Lower leg skin (tissue), 4 donors: ENCODE measurements around the gene DGKQ. TPM values are rescaled to one million over a fixed set of nuclear protein-coding genes. Genes with fewer than 3 reads are reported as not detected.

ENCODE experiments used
- DNase-seq, 2 donors: peaks; one replicate each; pipeline ENCODE4 v3.0.0-alpha.2; 2019; ENCODE audit warnings: low spot score in 2 of 2
- H3K4me3 ChIP-seq: fragments of 200-600 bp; sonication (generic); 2 replicates; pipeline ENCODE4 v1.5.1; 2017; ENCODE audit warnings: mild to moderate bottlenecking, low read depth; ENCODE audit not compliant: poor library complexity, severe bottlenecking
- POLR2A ChIP-seq, 2 donors: fragments of 450-650 bp; IDR thresholded peaks; one replicate each; pipeline ENCODE4 v1.6.1; 2016 to 2017; ENCODE audit warnings: antibody characterized with exemption in 2 of 2, mild to moderate bottlenecking in 1 of 2, moderate library complexity in 1 of 2
- WGBS, 2 donors: methylation state at CpG; one replicate each; pipeline ENCODE4 v1.1.5; 2018; 5-methylcytosine and 5-hydroxymethylcytosine counted together
- intact Hi-C: fragments of 100-400 bp; cut with DNase I; formaldehyde crosslinking; loops from one replicate; pipeline ENCODE4 v1.15.0; 2023; ENCODE audit warnings: low total_unique reads
- total RNA-seq, 4 donors: library from RNA; depleted of rRNA; stranded (reverse); fragments of >200 nt; gene quantifications; one replicate each; pipeline ENCODE4 v1.1.0, GENCODE V29; 2016
- TF ChIP-seq, protein P1 (sequence below), 3 donors: fragments of 450-650 bp; IDR thresholded peaks; one replicate each; pipeline ENCODE4 v1.5.1; 2016; ENCODE audit warnings: antibody characterized with exemption in 3 of 3, mild to moderate bottlenecking in 3 of 3, moderate library complexity in 2 of 3

DGKQ gene
- total RNA-seq, 4 donors from 2014 or later: 18.4 to 30.7 (median 22.4) TPM

DNA sequence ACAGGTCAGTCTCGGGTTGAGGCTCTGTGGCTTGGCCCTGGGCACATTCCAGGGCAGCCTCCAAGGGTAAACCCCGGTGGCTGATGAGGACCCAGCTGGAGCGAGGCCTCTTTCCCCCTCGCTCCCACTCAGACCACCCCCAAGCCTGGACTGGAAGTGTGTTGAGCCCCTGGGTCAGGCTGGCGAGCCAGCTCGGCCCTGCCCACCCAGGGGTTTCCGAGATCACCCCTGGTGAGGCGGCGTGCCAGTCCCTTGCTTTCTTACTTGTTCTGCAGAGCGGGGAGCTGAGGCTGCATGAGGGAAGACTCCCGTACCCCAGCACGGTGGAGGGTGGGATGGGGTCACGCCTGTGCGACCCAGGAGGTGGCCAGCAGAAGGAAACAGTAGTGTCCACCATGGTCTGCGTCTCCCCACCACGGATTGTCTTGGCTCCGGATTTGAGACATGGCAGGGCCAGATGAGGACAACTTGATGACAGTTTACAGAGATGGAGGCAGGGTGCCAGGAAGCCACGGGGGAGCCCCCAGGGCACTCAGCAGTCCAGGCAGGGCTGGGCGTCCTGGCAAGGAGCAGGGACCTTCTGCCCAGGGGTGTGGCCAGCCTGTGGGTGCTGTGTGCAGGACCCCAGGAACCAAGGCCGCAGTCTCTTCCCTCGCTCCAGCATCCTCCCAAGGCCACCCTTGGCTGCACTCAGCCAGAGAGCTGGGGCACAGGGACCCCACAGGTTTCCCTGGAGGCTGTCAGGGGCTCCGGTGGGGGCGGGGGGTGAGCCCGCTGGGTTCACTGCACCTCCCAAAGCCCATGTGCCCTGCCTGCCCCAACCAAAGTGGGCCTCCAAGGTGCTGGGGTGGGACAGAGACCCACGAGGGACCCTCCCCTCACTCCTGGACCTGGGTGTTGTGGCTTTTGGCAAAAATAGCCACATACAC is 31.5 kb upstream of the DGKQ start:
- no peak overlapping the region for H3K4me3 ChIP-seq
- intact Hi-C loops: no loop called here
- 73 to 79% methylated on average over 20 to 25 of the region's 25 CpGs for WGBS, 2 donors
- TF ChIP-seq POLR2A (IDR thresholded peaks at IDR 0.05): no peak
- TF ChIP-seq, protein P1, sequence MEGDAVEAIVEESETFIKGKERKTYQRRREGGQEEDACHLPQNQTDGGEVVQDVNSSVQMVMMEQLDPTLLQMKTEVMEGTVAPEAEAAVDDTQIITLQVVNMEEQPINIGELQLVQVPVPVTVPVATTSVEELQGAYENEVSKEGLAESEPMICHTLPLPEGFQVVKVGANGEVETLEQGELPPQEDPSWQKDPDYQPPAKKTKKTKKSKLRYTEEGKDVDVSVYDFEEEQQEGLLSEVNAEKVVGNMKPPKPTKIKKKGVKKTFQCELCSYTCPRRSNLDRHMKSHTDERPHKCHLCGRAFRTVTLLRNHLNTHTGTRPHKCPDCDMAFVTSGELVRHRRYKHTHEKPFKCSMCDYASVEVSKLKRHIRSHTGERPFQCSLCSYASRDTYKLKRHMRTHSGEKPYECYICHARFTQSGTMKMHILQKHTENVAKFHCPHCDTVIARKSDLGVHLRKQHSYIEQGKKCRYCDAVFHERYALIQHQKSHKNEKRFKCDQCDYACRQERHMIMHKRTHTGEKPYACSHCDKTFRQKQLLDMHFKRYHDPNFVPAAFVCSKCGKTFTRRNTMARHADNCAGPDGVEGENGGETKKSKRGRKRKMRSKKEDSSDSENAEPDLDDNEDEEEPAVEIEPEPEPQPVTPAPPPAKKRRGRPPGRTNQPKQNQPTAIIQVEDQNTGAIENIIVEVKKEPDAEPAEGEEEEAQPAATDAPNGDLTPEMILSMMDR (IDR thresholded peaks at IDR 0.05): no peak
- DNase-seq: no peak

DNA sequence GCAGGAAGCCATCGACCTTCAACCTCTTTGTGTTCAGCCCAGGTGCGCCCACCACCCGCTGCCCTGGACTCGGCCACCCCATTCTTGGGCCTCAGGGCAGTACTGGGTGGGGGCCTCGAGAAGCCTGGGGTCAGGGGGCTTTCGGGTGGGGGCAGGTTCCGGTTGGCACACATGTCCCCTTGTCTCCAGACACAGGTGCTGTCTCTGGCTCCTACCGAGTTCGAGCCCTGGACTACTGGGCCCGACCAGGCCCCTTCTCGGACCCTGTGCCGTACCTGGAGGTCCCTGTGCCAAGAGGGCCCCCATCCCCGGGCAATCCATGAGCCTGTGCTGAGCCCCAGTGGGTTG is 30.7 kb upstream of the DGKQ start:
- intact Hi-C loops: no loop called here
- no peak for DNase-seq
- WGBS, 2 donors: 70 to 85% methylated on average over 12 to 13 of the region's 13 CpGs

DNA sequence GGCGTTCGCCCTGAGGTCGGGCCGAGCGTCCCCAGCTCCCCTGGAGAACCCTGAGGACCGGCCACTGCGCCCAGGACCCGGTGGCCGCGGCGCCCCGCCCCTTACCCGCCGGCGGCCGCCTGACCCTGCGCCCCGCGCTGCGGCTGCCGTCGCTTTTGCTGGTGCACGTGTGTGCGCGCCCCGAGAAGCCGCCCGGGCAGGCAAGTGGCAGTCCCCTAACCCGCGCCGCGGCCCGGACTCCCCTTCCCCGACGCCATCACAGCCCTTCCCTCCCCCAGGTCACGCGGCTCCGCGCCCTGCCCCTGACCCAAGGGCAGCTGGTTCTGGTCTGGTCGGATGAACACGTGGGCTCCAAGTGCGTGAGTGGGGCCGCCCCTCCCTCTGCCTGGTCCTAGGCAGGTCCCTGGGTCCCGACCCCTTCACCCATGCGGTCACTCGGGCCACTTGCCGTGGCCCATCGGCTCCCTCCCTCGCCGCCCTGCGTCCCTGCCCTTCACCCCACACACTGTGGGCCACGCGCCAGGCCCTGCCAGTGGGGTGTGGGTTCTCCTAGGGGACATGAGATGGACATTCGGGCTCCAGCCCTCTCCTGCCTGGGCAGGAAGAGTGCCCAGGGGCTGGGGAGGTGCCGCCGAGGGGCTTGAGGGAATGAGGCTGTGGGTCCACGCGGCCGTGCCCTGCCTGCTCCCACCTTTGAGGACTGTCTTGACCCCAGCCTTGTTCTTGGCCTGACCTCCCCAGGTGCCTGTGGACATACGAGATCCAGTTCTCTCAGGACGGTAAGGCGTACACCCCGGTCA is 30.1 kb upstream of the DGKQ start:
- DNase-seq: no peak
- no peak overlapping the region for H3K4me3 ChIP-seq
- intact Hi-C loops: no loop called here
- TF ChIP-seq POLR2A (IDR thresholded peaks at IDR 0.05): no peak
- TF ChIP-seq, protein P1 (IDR thresholded peaks at IDR 0.05): no peak
- WGBS, 2 donors: 38 to 59% methylated on average over 19 to 41 of the region's 63 CpGs

More for the DNA sequence above, 30.7 kb upstream of the DGKQ start:
- no peak overlapping the region for H3K4me3 ChIP-seq
- TF ChIP-seq, protein P1 (IDR thresholded peaks at IDR 0.05): no peak
- no peak for TF ChIP-seq POLR2A (IDR thresholded peaks at IDR 0.05)

DNA sequence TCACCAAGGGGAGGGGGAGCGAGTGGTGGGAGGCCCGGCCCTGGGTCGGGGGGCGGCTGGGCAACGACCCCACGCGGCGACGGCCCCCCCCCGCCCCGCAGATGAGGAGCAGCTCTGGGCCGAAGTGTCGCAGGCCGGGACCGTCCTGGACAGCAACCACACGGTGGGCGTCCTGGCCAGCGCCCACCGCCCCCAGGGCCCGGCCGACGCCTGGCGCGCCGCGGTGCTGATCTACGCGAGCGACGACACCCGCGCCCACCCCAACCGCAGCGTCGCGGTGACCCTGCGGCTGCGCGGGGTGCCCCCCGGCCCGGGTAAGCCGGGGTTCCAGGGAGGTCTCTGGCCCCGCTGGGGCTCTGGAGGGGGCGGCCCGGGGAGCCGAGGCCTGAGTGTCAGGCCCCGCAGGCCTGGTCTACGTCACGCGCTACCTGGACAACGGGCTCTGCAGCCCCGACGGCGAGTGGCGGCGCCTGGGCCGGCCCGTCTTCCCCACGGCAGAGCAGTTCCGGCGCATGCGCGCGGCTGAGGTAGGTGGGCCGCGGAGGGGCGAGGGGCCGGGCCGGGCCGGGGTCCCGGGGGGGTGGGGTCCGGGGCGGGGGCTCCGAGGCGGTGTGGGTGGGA is 29.4 kb upstream of the DGKQ start:
- no peak overlapping the region for H3K4me3 ChIP-seq
- no peak for DNase-seq
- intact Hi-C loops: no loop called here
- no peak for TF ChIP-seq POLR2A (IDR thresholded peaks at IDR 0.05)
- TF ChIP-seq, protein P1 (IDR thresholded peaks at IDR 0.05): no peak
- WGBS, 2 donors: 0 to 2% methylated on average over 2 to 34 of the region's 75 CpGs

DNA sequence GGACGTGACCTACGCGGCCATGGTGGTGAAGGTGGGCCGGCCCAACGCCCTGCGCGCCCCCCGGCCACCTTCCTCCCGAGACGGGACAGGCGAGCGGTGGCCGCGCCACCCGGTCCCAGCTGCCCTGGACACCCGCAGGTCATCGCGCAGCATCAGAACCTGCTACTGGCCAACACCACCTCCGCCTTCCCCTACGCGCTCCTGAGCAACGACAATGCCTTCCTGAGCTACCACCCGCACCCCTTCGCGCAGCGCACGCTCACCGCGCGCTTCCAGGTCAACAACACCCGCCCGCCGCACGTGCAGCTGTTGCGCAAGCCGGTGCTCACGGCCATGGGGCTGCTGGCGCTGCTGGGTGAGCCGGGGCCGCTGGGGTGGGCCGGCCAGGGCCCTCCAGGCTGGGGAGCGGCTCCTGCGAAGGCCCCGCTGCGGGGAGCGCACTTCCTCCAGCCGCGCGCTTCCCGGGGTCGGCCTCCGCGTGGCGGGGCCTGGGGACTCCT is 28.8 kb upstream of the DGKQ start:
- no peak overlapping the region for H3K4me3 ChIP-seq
- intact Hi-C loops: no loop called here
- 5% methylated on average over 47 of the region's 54 CpGs; no CpG with 5 or more reads in 1 of the 2 donors for WGBS, 2 donors
- no peak for DNase-seq
- no peak for TF ChIP-seq POLR2A (IDR thresholded peaks at IDR 0.05)
- TF ChIP-seq, protein P1 (IDR thresholded peaks at IDR 0.05): no peak
